SK-N-SH (cell line): ENCODE measurements around the gene GPR179. TPM values are rescaled to one million over a fixed set of nuclear protein-coding genes. Genes with fewer than 3 reads are reported as not detected.

Source experiments
- CTCF ChIA-PET: fragments of 300-600, 350-600 bp; formaldehyde crosslinking; extraction: SDS; loops from one replicate; lab custom pipeline; 2021; lab: Yijun Ruan, JAX
- POLR2A ChIA-PET: fragments of 350-600 bp; sonication (Branson Sonifier 250); formaldehyde crosslinking; extraction: SDS; loops from one replicate; lab custom pipeline; 2020; ENCODE audit warnings: antibody characterized with exemption, inconsistent platforms; lab: Yijun Ruan, JAX
- DNase-seq: peaks from one replicate; pipeline ENCODE4 v3.0.0; 2012
- H2AFZ ChIP-seq: fragments of 200-600 bp; sonication (generic); 2 replicates; pipeline ENCODE4 v1.8.1; 2016; ENCODE audit warnings: antibody characterized with exemption, mild to moderate bottlenecking, low read depth
- H3F3A ChIP-seq: fragments of 200-600 bp; sonication (generic); replicated peaks from 2 replicates; pipeline ENCODE3; 2016; ENCODE audit warnings: antibody characterized with exemption, mild to moderate bottlenecking; ENCODE audit not compliant: insufficient read depth
- H3K27ac ChIP-seq, 2 experiments: fragments of 200-500 bp in 1 of 2; fragments of 200-600 bp in 1 of 2; sonication (Bioruptor generic) in 1 of 2; sonication (generic), shearing (Covaris generic) in 1 of 2; 2 replicates each; pipeline versions ENCODE4 v1.5.1 to v1.6.1; 2014 to 2016; ENCODE audit warnings: low read depth in 2 of 2, inconsistent platforms in 1 of 2, low read length in 1 of 2, mild to moderate bottlenecking in 1 of 2, mixed read lengths in 1 of 2
- H3K27me3 ChIP-seq: fragments of 200-600 bp; sonication (generic), shearing (Covaris generic); 2 replicates; pipeline ENCODE4 v1.6.1; 2016; ENCODE audit warnings: mixed run types; ENCODE audit not compliant: insufficient read depth
- H3K36me3 ChIP-seq, 2 experiments: fragments of 200-500 bp in 1 of 2; fragments of 200-600 bp in 1 of 2; sonication (Bioruptor generic) in 1 of 2; sonication (generic) in 1 of 2; replicated peaks in 1 of 2; 2 replicates each; pipeline versions ENCODE3 to v1.5.1; 2014 to 2016; ENCODE audit warnings: low read length in 1 of 2, mild to moderate bottlenecking in 1 of 2; ENCODE audit not compliant: insufficient read depth in 2 of 2, control insufficient read depth in 1 of 2
- H3K4me1 ChIP-seq, 2 experiments: fragments of 200-500 bp in 1 of 2; fragments of 200-600 bp in 1 of 2; sonication (Bioruptor generic) in 1 of 2; sonication (generic), shearing (Covaris generic) in 1 of 2; 2 replicates each; pipeline versions ENCODE4 v1.5.1 to v1.6.1; 2014 to 2016; ENCODE audit warnings: low read depth in 1 of 2, low read length in 1 of 2, mixed run types in 1 of 2; ENCODE audit not compliant: insufficient read depth in 2 of 2, control insufficient read depth in 1 of 2
- H3K4me2 ChIP-seq: fragments of 200-600 bp; sonication (generic), shearing (Covaris generic); 2 replicates; pipeline ENCODE4 v1.6.1; 2017; ENCODE audit warnings: mixed run types
- H3K4me3 ChIP-seq, 2 experiments: fragments of 200-500 bp in 1 of 2; fragments of 200-600 bp in 1 of 2; sonication (Bioruptor generic) in 1 of 2; sonication (generic), shearing (Covaris generic) in 1 of 2; 2 replicates each; pipeline versions ENCODE4 v1.5.1 to v1.8.1; 2014 to 2016; ENCODE audit warnings: low read depth in 2 of 2, inconsistent platforms in 1 of 2, low read length in 1 of 2, mild to moderate bottlenecking in 1 of 2, mixed read lengths in 1 of 2, moderate library complexity in 1 of 2
- H3K79me2 ChIP-seq: fragments of 200-600 bp; sonication (generic); 2 replicates; pipeline ENCODE4 v1.8.1; 2017; ENCODE audit warnings: mild to moderate bottlenecking; ENCODE audit not compliant: insufficient read depth
- H3K9ac ChIP-seq: fragments of 200-600 bp; sonication (generic); 2 replicates; pipeline ENCODE4 v1.6.1; 2017; ENCODE audit warnings: mixed run types
- H3K9me2 ChIP-seq: fragments of 200-600 bp; sonication (generic); 2 replicates; pipeline ENCODE4 v1.6.1; 2017; ENCODE audit warnings: mixed run types
- H3K9me3 ChIP-seq: fragments of 200-600 bp; sonication (generic); 2 replicates; pipeline ENCODE4 v1.6.1; 2017; ENCODE audit warnings: mixed run types, mild to moderate bottlenecking, moderate library complexity
- H4K20me1 ChIP-seq: fragments of 200-600 bp; sonication (generic); 2 replicates; pipeline ENCODE4 v1.6.1; 2017; ENCODE audit warnings: mild to moderate bottlenecking, mixed run types; ENCODE audit not compliant: insufficient read depth
- CHD2 ChIP-seq: fragments of 150-350 bp; IDR thresholded peaks from 2 replicates; pipeline ENCODE4 v1.6.1; 2018; ENCODE audit warnings: low read length; ENCODE audit not compliant: partially characterized antibody
- CTCF ChIP-seq: fragments of 200-600 bp; sonication (generic); IDR thresholded peaks from 2 replicates; pipeline ENCODE4 v1.6.1; 2017; ENCODE audit warnings: antibody characterized with exemption, mild to moderate bottlenecking, moderate library complexity
- ELF1 ChIP-seq: IDR thresholded peaks from 2 replicates; pipeline ENCODE4 v1.4.0; 2012
- EP300 ChIP-seq, 2 experiments: IDR thresholded peaks; 2 replicates each; pipeline versions ENCODE4 v1.4.0 to v1.6.1; 2012; ENCODE audit warnings: borderline replicate concordance in 1 of 2, low read depth in 1 of 2, low read length in 1 of 2
- FOSL2 ChIP-seq: IDR thresholded peaks from 2 replicates; pipeline ENCODE4 v1.4.0; 2012; ENCODE audit warnings: low read depth, mild to moderate bottlenecking, moderate library complexity, borderline replicate concordance
- FOXJ3 ChIP-seq: sonication (generic); formaldehyde crosslinking; IDR thresholded peaks from 2 replicates; pipeline ENCODE4 v1.5.1; 2020; ENCODE audit warnings: mild to moderate bottlenecking, missing genetic modification reagents
- FOXM1 ChIP-seq: IDR thresholded peaks from 2 replicates; pipeline ENCODE4 v1.4.0; 2012; ENCODE audit warnings: low read depth, mild to moderate bottlenecking
- JUND ChIP-seq: IDR thresholded peaks from 2 replicates; pipeline ENCODE4 v1.4.0; 2012
- NRF1 ChIP-seq: IDR thresholded peaks from 2 replicates; pipeline ENCODE4 v1.6.1; 2012; ENCODE audit warnings: low read depth, mild to moderate bottlenecking, low read length
- POLR2AphosphoS5 ChIP-seq: IDR thresholded peaks from 2 replicates; pipeline ENCODE4 v1.6.1; 2012; ENCODE audit warnings: low read depth, low read length
- RFX5 ChIP-seq: IDR thresholded peaks from 2 replicates; pipeline ENCODE4 v1.6.1; 2012; ENCODE audit warnings: mild to moderate bottlenecking, improper control_type of control experiment, low read length
- RXRA ChIP-seq: IDR thresholded peaks from 2 replicates; pipeline ENCODE4 v1.4.0; 2012; ENCODE audit warnings: low read depth, mild to moderate bottlenecking, borderline replicate concordance
- SIN3A ChIP-seq: IDR thresholded peaks from 2 replicates; pipeline ENCODE4 v1.6.1; 2012; ENCODE audit warnings: low read depth, mild to moderate bottlenecking, low read length, moderate library complexity, borderline replicate concordance
- SMC3 ChIP-seq: IDR thresholded peaks from 2 replicates; pipeline ENCODE4 v1.6.1; 2012; ENCODE audit warnings: low read depth, low read length, improper control_type of control experiment
- TAF1 ChIP-seq: IDR thresholded peaks from 2 replicates; pipeline ENCODE4 v1.6.1; 2012; ENCODE audit warnings: low read depth, mild to moderate bottlenecking, low read length, moderate library complexity, borderline replicate concordance
- TCF12 ChIP-seq: IDR thresholded peaks from 2 replicates; pipeline ENCODE4 v1.4.0; 2012
- TEAD4 ChIP-seq: IDR thresholded peaks from 2 replicates; pipeline ENCODE4 v1.4.0; 2012; ENCODE audit warnings: mild to moderate bottlenecking, borderline replicate concordance; ENCODE audit not compliant: insufficient read depth
- USF1 ChIP-seq: IDR thresholded peaks from 2 replicates; pipeline ENCODE4 v1.4.0; 2012; ENCODE audit warnings: low read depth, borderline replicate concordance
- USF2 ChIP-seq: fragments of 150-350 bp; IDR thresholded peaks from 2 replicates; pipeline ENCODE4 v1.6.1; 2017; ENCODE audit warnings: antibody characterized with exemption, low read length, low read depth, borderline replicate concordance
- WGBS: methylation state at CpG from one replicate; pipeline ENCODE4 v1.1.6; 2017; ENCODE audit warnings: low lambda C conversion rate; 5-methylcytosine and 5-hydroxymethylcytosine counted together
- polyA plus RNA-seq, 3 experiments: library from polyadenylated mRNA; depleted of rRNA; stranded (reverse); fragments of >200 nt; gene quantifications; 2 replicates each; pipeline ENCODE4 v1.2.3, GENCODE V29; 2012

GPR179 gene
- polyA plus RNA-seq, 1 of the 3 experiments (the other 2 are of a cell fraction) = 0.02 TPM

GRCh38 chr17:38330941-38331411 lies 12.8 kb downstream of the GPR179 start:
- CTCF ChIA-PET = interaction anchor here (0.6 to 23.5 kb wide), 4 partner anchors 9 to 113 kb away, joined by 3 to 303 read pairs (median 9); partner anchors contain the start of genes GPR179 and SOCS7
- POLR2A ChIA-PET = interaction anchor here (0.6 kb wide), 1 partner anchor 11 kb away, joined by 3 read pairs; no protein-coding TSS in a partner anchor
- Histone ChIP-seq H3K9me3 (no peaks in the 10 kb centered on the region), H3K27ac (no peak overlapping the region), H3K36me3 (no peaks in the 10 kb centered on the region), H3K4me2 (no peak overlapping the region), H3K4me3 (no peak overlapping the region), H4K20me1 (no peaks in the 10 kb centered on the region), H3K4me1 (peaks cover 0 to 6% of the 10 kb centered on the region in 2 experiments; a peak in 1 of 4 replicates), H3K9me2 (no peaks in the 10 kb centered on the region), H3K79me2 (no peaks in the 10 kb centered on the region), H3K27me3 (no peaks in the 10 kb centered on the region), H3K9ac (no peak overlapping the region), H3F3A (no peaks in the 10 kb centered on the region), H2AFZ (no peak overlapping the region)
- WGBS = 86% methylated on average over 10 of the region's 23 CpGs
- no peak for DNase-seq
- TF ChIP-seq SIN3A = no peak
- no peak for TF ChIP-seq USF1
- no peak for TF ChIP-seq CTCF
- TF ChIP-seq USF2 = no peak
- no peak for TF ChIP-seq ELF1
- TF ChIP-seq SMC3 = no peak
- TF ChIP-seq TCF12 = no peak
- TF ChIP-seq POLR2AphosphoS5 = no peak
- no peak for TF ChIP-seq TEAD4
- no peak for TF ChIP-seq RXRA
- no peak for TF ChIP-seq TAF1
- no peak for TF ChIP-seq FOXM1
- TF ChIP-seq JUND = no peak
- no peak for TF ChIP-seq CHD2
- TF ChIP-seq EP300 (IDR thresholded peaks at IDR 0.05; ENCODE audit: borderline replicate concordance in 1 of 2, low read depth in 1 of 2, low read length in 1 of 2) = no peak
- no peak for TF ChIP-seq RFX5
- no peak for TF ChIP-seq FOSL2
- TF ChIP-seq FOXJ3 (CRISPR knock-in tag) = no peak
- TF ChIP-seq NRF1 = no peak
